Measurements from ENCODE around the gene ASCL4. TPM values are rescaled to one million over a fixed set of nuclear protein-coding genes. Genes with fewer than 3 reads are reported as not detected.

Gene ASCL4
- total and polyA plus RNA-seq, 9 of the 15 experiments (the other 6 are each of a cell fraction or from before 2014, with no cell fraction given), result not detected

GRCh38 chr12:107783406-107784376, 9.2 kb downstream of the ASCL4 start (continued):
- TF ChIP-seq ZBTB49 (CRISPR knock-in tag; IDR thresholded peaks at IDR 0.05; ENCODE audit: borderline replicate concordance), result no peak

- no peak for FAIRE-seq
- ChIA-PET POLR2A (no interaction called here), CTCF (ENCODE audit: low intra/inter-chr PET ratio) (no interaction called here)
- Histone ChIP-seq H3K4me1 (replicated peaks in 1 of 2; ENCODE audit: control insufficient read depth in 2 of 2, insufficient read depth in 2 of 2, low read length in 2 of 2) (no peaks in the 10 kb centered on the region), H3K9me3 (replicated peaks; ENCODE audit: control insufficient read depth, insufficient read depth, low read depth, low read length) (no peaks in the 10 kb centered on the region), H3K4me3 (no peak overlapping the region), H3K9me1 (ENCODE audit: control insufficient read depth, insufficient read depth, low read length) (no peaks in the 10 kb centered on the region), H2AFZ (ENCODE audit: low read depth, low read length) (no peak overlapping the region), H3K79me2 (ENCODE audit: control insufficient read depth, insufficient read depth, low read length) (no peaks in the 10 kb centered on the region), H3K36me3 (ENCODE audit: control insufficient read depth, insufficient read depth, low read length) (no peaks in the 10 kb centered on the region), H3K27ac (ENCODE audit: extremely low read depth, low read depth, low read length) (no peak overlapping the region), H3K27me3 (ENCODE audit: control insufficient read depth in 2 of 2, insufficient read depth in 2 of 2, low read length in 2 of 2) (peaks cover 5 to 12% of the 10 kb centered on the region in 2 experiments; a peak in 3 of 5 replicates), H3K9ac (ENCODE audit: insufficient read depth in 1 of 2, low read depth in 2 of 2, low read length in 2 of 2) (no peak overlapping the region), H4K20me1 (replicated peaks; ENCODE audit: control insufficient read depth, insufficient read depth, low read length) (no peaks in the 10 kb centered on the region), H3K4me2 (ENCODE audit: insufficient read depth, low read length) (no peak overlapping the region)
- WGBS (ENCODE audit: insufficient coverage, low coverage, missing lambda C conversion rate), result 0% methylated on average over 2 of the region's 2 CpGs
- intact Hi-C loops (cut with micrococcal nuclease), result no loop called here
- DNase-seq (ENCODE audit: extremely low read depth in 1 of 4, low spot score in 3 of 4), result no peak
- in situ Hi-C loops (cut with MboI), result no loop called here
- ATAC-seq, result no peak
- no TSS peak for BruUV-seq (replicated peaks)
- TF ChIP-seq NFYB (IDR thresholded peaks at IDR 0.05; ENCODE audit: extremely low read depth, insufficient read length) (no peak), ZNF347 (CRISPR knock-in tag; IDR thresholded peaks at IDR 0.05; ENCODE audit: low read depth) (no peak), MCM2 (IDR thresholded peaks at IDR 0.05; ENCODE audit: low read depth) (no peak), SRSF3 (IDR thresholded peaks at IDR 0.05; ENCODE audit: insufficient read depth, low read length) (no peak), ARID1B (IDR thresholded peaks at IDR 0.05) (no peak), PTTG1 (tag; IDR thresholded peaks at IDR 0.05; ENCODE audit: low read depth) (no peak), ZNF232 (CRISPR knock-in tag; IDR thresholded peaks at IDR 0.05) (no peak), KAT7 (CRISPR knock-in tag; IDR thresholded peaks at IDR 0.05; ENCODE audit: borderline replicate concordance) (no peak), EZH2 (IDR thresholded peaks at IDR 0.05; ENCODE audit: borderline replicate concordance, low read depth, low read length) (no peak), MCM5 (IDR thresholded peaks at IDR 0.05; ENCODE audit: low read depth) (no peak), ZNF561 (CRISPR knock-in tag; conservative IDR thresholded peaks at IDR 0.05) (no peak), PBX2 (CRISPR knock-in tag; IDR thresholded peaks at IDR 0.05; ENCODE audit: low read depth) (no peak), PBX2 (tag; conservative IDR thresholded peaks at IDR 0.05; ENCODE audit: low read depth) (no peak), HMBOX1 (IDR thresholded peaks at IDR 0.05) (no peak)
Observed at GRCh38 chr12:107788281-107788680, 13.8 kb downstream of the ASCL4 start.

All from K562 (cell line).